ENCODE measurements around the gene KHSRP. TPM values are rescaled to one million over a fixed set of nuclear protein-coding genes. Genes with fewer than 3 reads are reported as not detected.

KHSRP gene, protein sequence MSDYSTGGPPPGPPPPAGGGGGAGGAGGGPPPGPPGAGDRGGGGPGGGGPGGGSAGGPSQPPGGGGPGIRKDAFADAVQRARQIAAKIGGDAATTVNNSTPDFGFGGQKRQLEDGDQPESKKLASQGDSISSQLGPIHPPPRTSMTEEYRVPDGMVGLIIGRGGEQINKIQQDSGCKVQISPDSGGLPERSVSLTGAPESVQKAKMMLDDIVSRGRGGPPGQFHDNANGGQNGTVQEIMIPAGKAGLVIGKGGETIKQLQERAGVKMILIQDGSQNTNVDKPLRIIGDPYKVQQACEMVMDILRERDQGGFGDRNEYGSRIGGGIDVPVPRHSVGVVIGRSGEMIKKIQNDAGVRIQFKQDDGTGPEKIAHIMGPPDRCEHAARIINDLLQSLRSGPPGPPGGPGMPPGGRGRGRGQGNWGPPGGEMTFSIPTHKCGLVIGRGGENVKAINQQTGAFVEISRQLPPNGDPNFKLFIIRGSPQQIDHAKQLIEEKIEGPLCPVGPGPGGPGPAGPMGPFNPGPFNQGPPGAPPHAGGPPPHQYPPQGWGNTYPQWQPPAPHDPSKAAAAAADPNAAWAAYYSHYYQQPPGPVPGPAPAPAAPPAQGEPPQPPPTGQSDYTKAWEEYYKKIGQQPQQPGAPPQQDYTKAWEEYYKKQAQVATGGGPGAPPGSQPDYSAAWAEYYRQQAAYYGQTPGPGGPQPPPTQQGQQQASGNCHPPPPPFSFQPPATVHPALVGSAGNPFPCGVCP
- total RNA-seq (100 to 1,000 TPM; 101 to 168 (median 149) TPM), polyA plus RNA-seq (100 to 1,000 TPM; 104 to 174 (median 154) TPM)
- long read RNA-seq, donor 1, partial matches to known transcripts = 6 of 25 reads
- long read RNA-seq, donor 1, other reads (novel, unspliced or antisense) = 18 of 25 reads
- long read RNA-seq, donor 2, transcript KHSRP-201 (20 exons, 2,993 nt) = major isoform, 21 of 84 reads
- long read RNA-seq, donor 2, transcript KHSRP-212 (3 exons, 851 nt) = minor isoform, 5 of 84 reads
- long read RNA-seq, donor 2, partial matches to known transcripts = 54 of 84 reads
- long read RNA-seq, donor 2, other reads (novel, unspliced or antisense) = 4 of 84 reads

DNA sequence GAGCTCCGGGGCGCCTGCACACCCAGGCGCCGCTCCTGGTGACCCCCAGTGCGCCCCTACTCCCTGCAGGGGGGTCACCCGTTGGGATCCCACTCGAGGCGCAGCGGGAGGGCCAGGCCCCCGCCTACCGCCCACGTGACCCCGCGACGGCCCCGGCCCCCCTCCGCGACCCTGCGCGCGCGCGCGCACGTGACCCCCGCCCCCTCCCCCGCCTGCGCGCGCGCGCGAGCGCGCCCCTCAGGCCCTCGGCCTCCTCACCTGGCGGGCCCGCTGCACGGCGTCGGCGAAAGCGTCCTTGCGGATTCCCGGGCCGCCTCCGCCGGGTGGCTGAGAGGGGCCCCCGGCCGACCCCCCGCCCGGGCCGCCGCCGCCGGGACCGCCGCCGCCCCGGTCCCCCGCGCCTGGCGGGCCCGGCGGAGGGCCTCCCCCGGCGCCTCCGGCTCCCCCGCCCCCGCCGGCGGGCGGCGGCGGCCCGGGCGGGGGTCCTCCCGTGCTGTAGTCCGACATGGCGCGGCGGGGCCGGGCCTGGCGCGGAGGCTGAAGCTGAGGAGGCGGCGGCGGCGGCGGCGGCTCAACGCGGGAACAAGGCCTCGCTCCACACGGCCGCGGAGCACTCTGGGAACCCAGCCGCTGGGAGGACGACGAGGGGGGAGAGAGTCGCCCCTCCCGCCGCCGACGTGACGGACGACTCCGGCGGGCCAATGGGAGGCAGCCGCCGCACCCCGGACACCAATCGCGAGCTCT, at the start of gene KHSRP:
Gene KHSRP, minus strand, starts transcription at position 617 of the 744 bp plus-strand sequence. Its CDS starts 110 bp downstream, at position 507.
- intact Hi-C loops (cut with DNase I) = loop anchor here (5.0 to 10.0 kb wide), 2 partner anchors 47 to 210 kb away; partner anchors contain the start of gene PSPN (in 2 of the 2)
- 0 to 2% (median 1%) methylated on average over 54 to 111 of the region's 114 CpGs for WGBS, 3 donors
- peak; percentile 65 to 100 for DNase-seq
- Histone ChIP-seq H3K36me3 (ENCODE audit: insufficient read depth in 1 of 2, low read depth in 1 of 2) (peaks cover 0 to 30% of the 10 kb centered on the region in 2 donors), H3K27ac (peak within 1 kb of the TSS; percentile 86), H3K9me3 (no peaks in the 10 kb centered on the region), H3K27me3 (ENCODE audit: insufficient read depth in 3 of 3, low read length in 2 of 3) (no peaks in the 10 kb centered on the region), H3K4me1 (peaks cover 16% of the 10 kb centered on the region), H3K4me3 (peak within 1 kb of the TSS; percentile 93)
- TF ChIP-seq, protein P1, sequence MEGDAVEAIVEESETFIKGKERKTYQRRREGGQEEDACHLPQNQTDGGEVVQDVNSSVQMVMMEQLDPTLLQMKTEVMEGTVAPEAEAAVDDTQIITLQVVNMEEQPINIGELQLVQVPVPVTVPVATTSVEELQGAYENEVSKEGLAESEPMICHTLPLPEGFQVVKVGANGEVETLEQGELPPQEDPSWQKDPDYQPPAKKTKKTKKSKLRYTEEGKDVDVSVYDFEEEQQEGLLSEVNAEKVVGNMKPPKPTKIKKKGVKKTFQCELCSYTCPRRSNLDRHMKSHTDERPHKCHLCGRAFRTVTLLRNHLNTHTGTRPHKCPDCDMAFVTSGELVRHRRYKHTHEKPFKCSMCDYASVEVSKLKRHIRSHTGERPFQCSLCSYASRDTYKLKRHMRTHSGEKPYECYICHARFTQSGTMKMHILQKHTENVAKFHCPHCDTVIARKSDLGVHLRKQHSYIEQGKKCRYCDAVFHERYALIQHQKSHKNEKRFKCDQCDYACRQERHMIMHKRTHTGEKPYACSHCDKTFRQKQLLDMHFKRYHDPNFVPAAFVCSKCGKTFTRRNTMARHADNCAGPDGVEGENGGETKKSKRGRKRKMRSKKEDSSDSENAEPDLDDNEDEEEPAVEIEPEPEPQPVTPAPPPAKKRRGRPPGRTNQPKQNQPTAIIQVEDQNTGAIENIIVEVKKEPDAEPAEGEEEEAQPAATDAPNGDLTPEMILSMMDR (IDR thresholded peaks at IDR 0.05) = no peak
- no peak for ATAC-seq

DNA sequence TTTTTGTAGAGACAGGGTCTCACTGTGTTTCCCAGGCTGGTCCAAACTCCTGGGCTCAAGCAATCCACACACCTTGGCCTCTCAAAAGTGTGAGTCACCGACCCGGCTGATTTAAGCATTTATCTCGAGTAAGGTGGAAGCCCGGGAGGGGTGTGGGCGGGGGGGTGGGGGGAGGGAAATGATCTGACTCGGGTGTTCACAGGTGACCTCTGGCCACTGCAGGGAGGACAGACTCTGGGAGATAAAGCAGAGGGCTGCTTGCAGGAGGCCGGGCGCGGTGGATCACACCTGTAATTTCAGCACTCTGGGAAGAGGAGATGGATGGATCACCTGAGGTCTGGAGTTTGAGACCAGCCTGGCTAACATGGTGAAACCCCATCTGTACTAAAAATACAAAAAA, 49.0 kb upstream of the KHSRP start:
- DNase-seq (no peak), ATAC-seq (no peak)
- Histone ChIP-seq H3K9me3 (no peaks in the 10 kb centered on the region), H3K36me3 (ENCODE audit: insufficient read depth in 1 of 2, low read depth in 1 of 2) (no peaks in the 10 kb centered on the region), H3K27me3 (ENCODE audit: insufficient read depth in 3 of 3, low read length in 2 of 3) (peaks cover 0 to 44% (median 19%) of the 10 kb centered on the region in 3 donors), H3K4me3 (no peak overlapping the region), H3K27ac (no peak overlapping the region), H3K4me1 (no peaks in the 10 kb centered on the region)
- TF ChIP-seq, protein P1 (IDR thresholded peaks at IDR 0.05) = no peak
- intact Hi-C loops (cut with DNase I) = no loop called here
- 69 to 75% (median 73%) methylated on average over 9 of the region's 9 CpGs for WGBS, 3 donors

DNA sequence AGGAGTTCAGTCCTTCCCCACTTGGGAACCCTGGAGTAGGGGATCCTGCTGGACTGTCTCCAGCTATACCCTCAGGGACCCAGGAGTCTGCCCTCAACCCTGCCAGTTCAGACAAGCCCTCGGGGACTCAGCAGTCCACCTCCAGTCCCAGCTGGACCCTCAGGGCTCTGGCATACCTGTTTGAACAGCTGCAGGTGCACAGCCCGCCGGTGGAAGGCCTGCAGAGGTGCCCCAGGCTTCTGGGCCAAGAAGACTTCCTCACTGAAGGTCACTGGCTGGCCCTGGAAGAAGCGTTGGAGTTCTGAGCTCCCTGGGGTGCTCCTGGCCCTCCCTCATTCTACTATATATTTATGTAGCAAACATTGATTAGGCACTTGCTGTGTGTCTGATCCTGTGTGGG, 48.1 kb upstream of the KHSRP start:
- Histone ChIP-seq H3K36me3 (ENCODE audit: insufficient read depth in 1 of 2, low read depth in 1 of 2) (no peaks in the 10 kb centered on the region), H3K4me3 (no peak overlapping the region), H3K9me3 (no peaks in the 10 kb centered on the region), H3K27me3 (ENCODE audit: insufficient read depth in 3 of 3, low read length in 2 of 3) (peaks cover 0 to 44% (median 18%) of the 10 kb centered on the region in 3 donors), H3K4me1 (no peaks in the 10 kb centered on the region), H3K27ac (no peak overlapping the region)
- TF ChIP-seq, protein P1 (IDR thresholded peaks at IDR 0.05) = no peak
- ATAC-seq (no peak), DNase-seq (no peak)
- intact Hi-C loops (cut with DNase I) = no loop called here
- WGBS, 3 donors = 56 to 65% (median 59%) methylated on average over 4 of the region's 4 CpGs

DNA sequence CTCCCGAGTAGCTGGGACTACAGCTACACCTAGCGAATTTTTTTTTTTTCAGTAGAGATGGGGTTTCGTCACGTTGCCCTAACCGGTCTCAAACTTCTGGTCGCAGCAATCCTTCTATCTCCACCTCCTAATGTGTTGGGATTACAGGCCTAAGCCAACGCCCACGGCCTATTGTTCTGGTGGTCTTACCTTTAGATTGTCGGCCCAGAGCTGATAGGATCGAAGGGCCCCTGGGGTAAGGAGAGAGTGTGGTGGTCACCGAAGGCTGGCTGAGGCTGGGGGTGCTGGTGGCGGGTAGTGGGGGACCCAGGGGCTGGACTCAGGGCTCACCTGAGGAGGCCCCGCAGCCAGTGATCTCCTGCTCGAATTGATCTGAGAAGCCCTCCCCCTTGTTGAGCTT, 46.5 kb upstream of the KHSRP start:
- no peak overlapping the region for H3K27ac ChIP-seq
- H3K4me3 ChIP-seq = no peak overlapping the region
- TF ChIP-seq, protein P1 (IDR thresholded peaks at IDR 0.05) = no peak
- H3K36me3 ChIP-seq (ENCODE audit: insufficient read depth in 1 of 2, low read depth in 1 of 2) = no peaks in the 10 kb centered on the region
- ATAC-seq = no peak
- 74 to 84% (median 74%) methylated on average over 14 of the region's 14 CpGs for WGBS, 3 donors
- peaks cover 0 to 35% (median 18%) of the 10 kb centered on the region in 3 donors for H3K27me3 ChIP-seq (ENCODE audit: insufficient read depth in 3 of 3, low read length in 2 of 3)
- no peak for DNase-seq
- intact Hi-C loops (cut with DNase I) = no loop called here
- no peaks in the 10 kb centered on the region for H3K9me3 ChIP-seq
- H3K4me1 ChIP-seq = no peaks in the 10 kb centered on the region

Data from psoas muscle (tissue), 8 donors.